HG02678 (cell line): ENCODE data around the gene EIF2S1.
"Not testable (repeated sequence)": the region's sequence is repeated elsewhere in the genome, so short reads cannot be mapped to it uniquely, and the experiment has no call there.

ENCODE experiments used
- ATAC-seq: cut with Tn5 transposase; IDR thresholded peaks from one replicate; pipeline ENCODE4 v1.9.1; 2021; ENCODE audit warnings: mild to moderate bottlenecking, moderate library complexity; ENCODE audit not compliant: unreplicated experiment

Gene EIF2S1

DNA sequence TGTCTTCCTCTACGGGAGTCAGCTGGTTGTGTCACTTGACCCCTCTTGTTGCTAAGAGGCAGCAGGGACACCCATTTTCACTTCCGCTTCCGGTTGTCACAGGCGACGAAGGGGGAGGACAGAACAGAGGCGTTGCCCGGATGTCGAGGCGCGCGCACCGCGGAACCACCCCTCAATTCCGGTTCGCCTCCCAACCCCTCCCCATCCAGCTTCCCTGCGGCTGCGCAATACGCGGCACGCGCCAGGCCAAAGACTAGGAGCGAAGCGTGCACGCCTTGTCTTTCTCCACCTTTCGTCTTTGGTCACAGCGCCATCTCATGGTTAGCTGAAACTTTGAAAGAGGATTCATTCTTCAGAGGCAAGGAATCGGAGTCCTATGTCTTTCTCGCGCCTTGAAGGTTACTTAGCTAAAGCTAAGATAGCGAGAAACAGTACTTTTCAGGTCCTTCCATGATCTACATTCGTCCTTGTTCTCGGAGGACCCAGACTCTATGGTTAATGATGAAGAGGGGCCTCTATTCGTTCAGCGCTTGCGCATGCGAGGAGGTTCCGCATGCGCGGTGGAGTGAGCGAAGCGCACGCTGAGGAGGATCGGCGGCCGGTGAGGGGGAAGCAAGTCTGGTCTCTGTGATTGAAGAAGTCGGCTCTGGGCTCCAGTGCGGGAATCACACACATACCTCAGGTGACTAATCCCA is at the start of gene EIF2S1, which contains the start of gene ATP6V1D:
EIF2S1 (plus strand) TSS at position 554 of the 695 bp plus-strand sequence. CDS start 4,440 bp downstream, outside the sequence.
ATP6V1D (minus strand) TSS at position 30 of the 695 bp plus-strand sequence. CDS start 106 bp downstream, outside the sequence.
- ATAC-seq = peak; percentile 90

DNA sequence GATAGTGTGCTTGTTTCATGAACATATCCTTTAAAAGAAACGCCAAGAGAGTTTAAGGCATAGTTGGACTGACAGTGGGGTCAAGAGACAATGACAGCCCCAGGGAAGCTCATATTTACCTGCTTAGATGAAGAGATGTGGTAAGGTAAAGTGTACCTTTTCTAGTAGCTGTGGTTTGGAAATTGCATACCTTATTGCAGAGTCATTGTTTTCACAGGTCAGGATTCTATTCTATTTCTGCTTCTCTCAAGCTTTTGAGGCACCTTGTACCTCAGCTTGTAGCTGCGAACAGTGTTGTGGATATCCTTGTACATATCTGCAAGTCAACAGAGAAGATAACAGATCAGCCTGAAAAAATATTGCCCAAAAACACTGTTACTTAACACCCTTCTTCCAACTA is 48.3 kb upstream of the EIF2S1 start:
- ATAC-seq = no peak

DNA sequence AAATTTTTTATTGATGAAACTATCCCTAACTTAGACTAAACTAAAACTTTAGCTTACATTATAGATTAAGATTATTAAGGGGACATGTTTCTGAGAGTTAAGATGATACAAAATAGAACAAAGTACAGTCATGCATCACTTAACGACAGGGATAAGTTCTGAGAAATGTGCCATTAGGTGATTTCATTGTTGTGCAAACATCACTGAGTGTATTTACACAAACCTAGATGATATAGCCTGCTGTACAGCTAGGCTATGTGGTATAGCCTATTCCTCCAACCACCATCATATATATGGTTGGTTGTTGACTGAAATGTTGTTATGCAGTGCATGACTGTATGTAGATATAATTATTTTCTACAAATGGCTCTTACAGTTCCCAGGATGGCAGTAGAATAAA is 47.0 kb upstream of the EIF2S1 start:
- no peak for ATAC-seq

DNA sequence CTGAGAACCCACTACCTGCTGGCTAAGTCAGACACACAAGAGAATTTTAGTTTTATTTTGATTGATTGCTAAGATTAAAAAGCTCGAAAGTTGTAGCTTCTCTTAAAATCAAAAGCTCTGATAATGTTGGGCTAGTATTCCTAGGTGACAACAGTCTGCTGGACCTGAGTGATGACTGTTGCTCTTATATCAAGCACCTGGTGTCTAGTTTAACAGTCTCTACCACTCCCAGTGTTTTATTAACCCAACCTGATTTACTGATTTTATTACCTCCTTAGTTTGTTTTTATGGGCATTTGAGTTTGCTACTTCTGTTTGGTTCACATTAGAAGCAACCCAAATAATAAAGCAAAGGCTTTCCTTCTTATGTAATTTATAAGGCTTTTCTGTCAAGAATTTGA is 42.3 kb upstream of the EIF2S1 start:
- no peak for ATAC-seq

DNA sequence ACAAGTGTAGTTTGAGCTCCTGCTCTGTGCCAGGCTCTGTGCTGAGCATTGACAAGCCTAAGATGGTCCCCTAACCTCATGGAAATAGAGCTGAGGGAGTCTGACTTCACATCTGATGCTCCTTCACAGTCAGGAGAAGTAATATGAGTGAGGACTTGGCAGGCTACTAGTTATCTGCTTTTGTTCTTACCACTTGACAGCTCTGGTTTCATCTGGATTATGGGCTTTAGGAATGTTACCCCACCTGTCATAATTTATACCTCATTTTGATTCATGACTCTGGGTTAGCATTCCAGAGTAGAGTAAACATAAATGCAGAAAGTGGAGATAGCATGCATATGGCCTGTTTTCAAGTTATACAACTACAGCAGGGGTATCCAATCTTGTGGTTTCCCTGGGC is 41.0 kb upstream of the EIF2S1 start:
- no peak for ATAC-seq

DNA sequence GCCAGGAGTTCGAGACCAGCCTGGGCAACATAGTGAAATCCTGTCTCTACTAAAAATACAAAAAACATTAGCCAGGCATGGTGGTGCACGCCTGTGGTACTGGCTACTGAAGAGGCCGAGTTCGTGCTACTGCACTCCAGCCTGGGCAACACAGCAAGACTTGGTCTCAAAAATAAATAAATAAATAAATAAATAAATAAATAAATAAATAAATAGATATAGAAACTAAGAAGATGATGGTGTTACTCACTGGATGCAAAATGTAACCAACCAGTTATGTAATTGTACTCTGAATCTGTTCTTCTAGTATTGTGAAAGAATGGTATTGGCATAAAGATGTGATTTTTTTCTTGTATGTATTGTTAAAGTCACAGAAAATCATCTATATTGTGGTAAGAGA is 30.5 kb upstream of the EIF2S1 start:
- ATAC-seq = not testable (repeated sequence)

DNA sequence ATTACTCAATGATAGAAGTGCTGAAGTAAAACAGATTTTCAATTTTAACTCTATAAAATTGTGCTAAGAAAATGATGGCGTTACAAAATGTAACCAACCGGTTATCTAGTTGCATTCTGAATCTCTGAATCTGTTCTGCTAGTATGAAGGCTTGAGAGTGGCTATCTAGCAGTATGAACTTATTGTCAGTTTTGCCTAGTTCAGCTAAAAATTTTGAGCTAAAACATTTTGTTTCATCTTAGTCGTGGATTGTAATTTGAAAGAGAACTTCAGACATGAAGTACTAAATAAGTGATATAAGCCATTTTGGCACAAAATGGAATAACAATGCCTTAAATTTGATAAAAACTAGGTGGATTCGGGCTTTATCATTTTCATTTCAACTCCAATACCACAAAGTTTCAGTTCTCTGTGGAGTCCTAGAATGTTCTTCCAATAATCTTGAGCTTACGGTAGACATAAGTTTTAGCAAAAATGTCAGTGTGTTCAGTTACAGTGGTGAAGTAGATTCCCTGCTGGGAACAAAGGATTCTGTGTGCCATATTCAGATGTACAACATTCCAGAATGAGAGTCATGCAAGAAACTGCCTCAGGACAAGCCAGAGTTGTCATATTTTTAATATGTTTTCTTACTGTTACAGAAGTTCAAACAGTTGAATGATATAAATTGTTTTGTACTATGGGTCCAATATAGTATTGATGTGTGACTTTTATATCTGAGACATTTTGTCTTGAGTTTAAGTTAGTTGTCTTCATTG is 28.6 kb upstream of the EIF2S1 start:
- ATAC-seq = no peak

DNA sequence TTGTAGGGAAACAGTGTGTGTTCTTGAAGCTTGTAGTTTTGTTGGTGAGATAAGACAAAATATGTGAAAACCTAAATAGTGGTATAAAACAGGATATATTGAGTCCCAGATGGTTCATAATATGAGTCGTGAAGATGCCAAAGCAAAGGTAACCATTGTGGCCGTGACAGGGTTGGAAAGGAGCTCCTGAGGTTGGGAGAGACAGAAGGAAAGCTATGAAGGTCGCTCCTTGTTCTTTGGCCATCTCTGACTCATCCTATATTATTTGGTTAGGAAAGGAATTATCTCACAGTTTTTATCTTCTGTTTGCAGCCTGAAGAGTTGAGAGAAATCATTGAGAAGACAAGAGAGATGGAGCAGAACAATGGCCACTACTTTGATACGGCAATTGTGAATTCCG is 27.7 kb upstream of the EIF2S1 start:
- no peak for ATAC-seq

DNA sequence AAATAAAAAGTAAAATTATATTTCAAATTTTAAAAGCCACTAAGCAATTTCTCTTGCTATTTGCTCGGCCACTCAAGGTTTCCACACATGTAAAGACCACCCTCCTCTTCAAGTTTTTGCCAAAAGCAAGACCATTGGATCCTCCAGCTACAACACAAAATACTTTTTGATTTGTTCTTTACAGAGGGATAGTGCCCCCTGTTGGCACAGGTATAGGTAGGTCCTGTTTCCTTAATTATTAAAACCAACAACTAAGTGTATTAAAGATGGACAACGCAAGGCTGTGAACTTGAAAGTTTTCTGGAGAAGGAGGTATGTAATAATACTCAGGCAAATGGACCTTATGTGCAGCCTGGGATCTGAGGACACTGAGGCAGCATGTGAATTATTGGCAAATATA is 24.3 kb upstream of the EIF2S1 start:
- no peak for ATAC-seq

DNA sequence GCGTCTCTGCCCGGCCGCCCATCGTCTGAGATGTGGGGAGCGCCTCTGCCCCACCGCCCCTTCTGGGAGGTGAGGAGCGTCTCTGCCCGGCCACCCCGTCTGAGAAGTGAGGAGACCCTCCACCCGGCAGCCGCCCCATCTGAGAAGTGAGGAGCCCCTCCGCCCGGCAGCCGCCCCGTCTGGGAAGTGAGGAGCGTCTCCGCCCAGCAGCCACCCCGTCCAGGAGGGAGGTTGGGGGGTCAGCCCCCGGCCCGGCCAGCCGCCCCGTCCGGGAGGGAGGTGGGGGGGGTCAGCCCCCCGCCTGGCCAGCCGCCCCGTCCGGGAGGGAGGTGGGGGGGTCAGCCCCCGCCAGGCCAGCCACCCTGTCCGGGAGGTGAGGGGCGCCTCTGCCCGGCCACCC is 18.9 kb upstream of the EIF2S1 start:
- ATAC-seq = not testable (repeated sequence)

DNA sequence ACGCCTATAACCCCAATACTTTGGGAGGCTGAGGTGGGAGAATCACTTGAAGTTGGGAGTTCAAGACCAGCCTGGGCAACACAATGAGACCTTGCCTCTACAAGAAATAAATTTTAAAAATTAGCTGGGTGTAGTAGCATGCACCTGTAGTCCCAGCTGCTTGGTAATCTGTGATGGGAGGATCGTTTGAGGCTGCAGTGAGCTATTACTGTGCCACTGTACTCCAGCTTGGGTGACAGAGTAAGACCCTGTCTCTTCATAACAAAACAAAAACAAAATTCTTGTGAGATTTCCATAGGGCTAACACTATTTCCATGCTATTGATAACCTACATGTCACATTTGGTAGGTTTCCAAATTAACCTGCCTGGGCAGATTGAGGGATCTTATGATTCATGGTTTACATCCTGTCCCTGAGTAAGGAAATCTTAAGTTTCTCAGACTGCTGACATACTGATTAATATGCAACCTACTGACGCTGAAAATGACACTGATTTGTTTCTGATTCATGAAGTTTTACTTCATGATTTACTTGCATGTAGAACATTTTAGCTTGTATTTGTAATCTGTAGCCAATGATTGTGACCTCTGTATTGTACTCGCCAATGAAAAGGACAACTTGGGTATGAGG is 16.4 kb upstream of the EIF2S1 start:
- no peak for ATAC-seq

DNA sequence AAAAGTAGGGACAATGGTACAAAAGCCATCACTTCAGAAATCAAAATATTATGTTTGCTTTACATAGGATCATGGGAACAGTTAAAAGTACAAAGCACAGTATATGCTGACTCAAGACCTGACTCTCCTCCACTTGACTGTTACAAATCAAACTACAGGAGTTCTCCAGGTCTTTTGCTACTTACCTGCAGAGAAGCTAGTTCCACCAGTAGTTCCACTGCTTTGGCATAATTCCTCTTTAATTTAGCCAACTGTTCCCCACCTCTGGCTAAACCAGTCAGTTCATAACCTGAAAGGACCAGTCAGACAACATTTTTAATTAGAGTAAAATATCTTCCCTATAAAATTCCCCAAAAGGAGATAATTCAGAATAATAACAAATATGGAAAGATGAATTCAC is 14.5 kb upstream of the EIF2S1 start:
- ATAC-seq = no peak

DNA sequence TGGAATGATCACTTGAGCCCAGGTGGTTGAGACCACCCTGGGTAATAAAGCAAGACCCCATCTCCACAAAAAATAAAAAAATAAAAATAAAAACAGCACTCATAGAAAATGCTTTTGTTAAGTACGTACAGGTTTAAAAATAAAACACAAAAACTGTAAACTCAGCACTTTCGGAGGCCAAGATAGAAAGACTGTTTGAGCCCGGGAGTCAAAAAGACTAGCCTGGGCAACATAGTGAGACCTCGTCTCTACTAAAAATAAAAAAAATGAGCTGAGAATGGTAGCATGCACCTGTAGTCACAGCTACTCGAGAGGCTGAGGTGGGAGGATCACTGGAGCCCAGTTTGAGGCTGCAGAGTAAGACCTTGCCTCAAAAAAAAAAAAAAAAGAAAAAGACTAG is 8.1 kb upstream of the EIF2S1 start:
- no peak for ATAC-seq

DNA sequence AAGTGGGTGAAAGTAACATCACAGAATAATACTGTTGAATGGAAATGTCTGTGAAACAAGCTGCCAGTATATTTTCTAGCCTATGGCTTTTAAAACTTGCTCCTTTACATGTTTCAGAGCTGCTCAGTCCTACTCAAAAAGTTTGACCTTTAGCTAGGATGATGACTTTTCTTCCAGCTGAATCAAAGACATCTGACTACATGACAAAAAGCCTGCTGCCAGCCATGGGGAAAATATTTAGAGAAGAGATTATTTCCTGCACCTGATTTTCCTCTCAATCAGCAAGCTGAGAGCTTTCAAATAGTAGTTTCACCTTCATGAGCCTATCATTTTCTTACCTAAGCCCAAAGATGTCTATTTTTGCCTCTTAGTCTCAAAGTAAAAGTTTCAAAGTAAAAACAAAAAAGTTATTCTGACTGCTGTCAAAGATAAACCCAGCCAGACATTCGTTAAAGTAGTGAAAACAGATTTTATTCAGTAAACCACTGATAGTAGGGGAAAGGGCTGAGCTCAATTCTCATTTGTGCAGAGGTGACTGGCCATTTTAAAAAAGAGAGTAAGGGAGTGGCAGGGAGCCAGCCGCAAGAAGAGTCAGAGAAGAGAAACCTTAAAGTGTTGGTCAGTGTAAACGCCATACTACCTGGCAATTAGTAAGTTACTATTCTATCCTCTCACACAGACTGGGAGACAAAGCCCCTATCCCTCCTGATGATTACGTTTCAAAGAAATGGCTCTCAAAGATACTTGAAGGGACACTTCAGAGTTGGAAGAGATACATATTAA is 2.8 kb upstream of the EIF2S1 start:
- no peak for ATAC-seq

DNA sequence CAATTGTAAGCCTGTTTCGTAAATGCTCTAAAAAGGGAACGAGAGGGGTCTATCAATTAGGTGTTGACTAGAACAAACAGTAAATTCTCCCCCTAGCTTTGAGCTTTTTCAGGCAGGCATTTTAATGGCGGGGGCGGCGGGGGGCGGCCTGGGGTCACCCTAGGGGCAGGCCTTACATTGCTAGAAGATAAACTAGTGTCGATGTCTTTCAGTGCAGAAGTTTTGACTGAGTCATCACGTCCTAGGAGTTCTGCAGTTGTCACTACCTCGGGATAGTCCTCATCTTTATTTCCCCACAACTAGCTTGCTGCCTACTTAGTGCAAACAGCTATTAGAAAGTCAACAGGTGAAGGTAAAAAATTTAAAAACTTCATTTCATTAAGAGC is 2.2 kb upstream of the EIF2S1 start:
- ATAC-seq = no peak

DNA sequence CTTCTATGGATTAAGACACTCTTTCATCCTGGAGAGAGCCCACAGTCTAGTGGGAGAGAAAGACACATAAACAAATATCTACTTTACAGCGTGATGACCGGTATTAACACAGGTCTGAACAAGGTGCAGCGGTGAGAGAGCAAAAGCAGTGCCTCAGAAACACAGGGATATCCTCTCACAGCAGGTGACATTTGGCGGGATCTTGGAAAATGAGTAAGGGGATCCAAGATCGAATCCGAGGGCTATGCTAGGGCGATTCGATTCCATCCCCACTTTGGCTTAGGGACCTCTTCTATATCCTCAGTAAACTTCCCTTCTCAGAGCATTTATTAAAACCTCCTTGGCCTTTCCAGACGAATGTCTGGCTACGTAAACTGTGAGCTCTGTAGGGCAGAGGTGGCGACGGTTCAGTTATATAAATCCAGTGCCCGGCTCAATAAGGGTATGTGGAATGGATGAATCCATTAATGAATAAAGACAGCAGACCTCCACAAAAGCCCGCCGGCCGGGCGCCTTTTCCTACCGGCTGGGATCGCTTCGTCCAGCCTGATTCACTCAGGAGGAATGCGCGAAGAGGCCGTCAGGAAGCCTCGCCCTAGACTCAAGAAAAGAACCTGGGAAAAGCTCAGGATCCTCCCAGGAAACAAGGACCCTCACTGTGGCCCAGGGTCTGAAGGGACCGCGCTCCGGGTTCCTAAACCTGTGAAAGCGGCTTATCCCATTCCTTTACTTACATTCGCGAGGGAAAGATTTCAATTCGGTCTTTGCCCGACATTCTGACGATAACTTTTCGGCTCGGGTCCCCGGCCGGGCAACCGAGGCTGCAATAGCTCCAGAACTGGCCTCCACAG is 979 bp upstream of the EIF2S1 start:
- no peak for ATAC-seq

DNA sequence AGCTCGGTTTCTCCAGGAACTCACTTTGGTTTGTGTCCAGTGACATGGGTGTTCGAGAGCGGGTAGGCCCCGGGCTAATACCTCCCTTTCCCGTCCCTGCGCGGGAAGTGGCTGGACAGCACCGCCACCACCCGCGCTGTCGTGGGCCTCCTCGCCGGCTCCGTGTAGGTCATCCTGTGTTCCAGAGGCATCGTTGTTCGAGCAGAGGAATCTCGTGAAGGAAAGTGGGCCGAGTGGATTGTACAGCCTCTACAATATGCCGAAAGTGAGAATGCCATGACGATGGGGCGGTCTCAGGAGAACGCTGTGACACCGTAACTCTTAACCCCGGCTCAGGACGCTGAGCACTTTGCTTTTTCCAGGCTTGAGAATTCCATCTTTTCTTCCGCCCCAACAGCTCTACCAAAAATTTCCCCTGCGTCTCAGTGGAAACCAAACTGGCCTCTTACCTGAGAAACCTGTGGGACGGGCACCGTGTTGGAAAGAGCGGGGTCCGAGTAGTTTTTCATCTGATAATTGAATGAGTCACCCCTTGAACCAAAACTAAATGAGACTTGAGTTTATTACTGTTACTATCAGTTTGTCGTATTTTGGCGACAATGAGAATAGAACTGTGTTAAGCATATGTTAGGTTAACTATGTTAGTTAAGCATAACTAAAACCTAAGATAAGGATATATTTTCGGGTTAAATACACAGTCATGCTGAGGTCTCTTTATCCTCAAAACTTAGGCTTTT is 510 bp downstream of the EIF2S1 start:
- peak; percentile 16 for ATAC-seq

DNA sequence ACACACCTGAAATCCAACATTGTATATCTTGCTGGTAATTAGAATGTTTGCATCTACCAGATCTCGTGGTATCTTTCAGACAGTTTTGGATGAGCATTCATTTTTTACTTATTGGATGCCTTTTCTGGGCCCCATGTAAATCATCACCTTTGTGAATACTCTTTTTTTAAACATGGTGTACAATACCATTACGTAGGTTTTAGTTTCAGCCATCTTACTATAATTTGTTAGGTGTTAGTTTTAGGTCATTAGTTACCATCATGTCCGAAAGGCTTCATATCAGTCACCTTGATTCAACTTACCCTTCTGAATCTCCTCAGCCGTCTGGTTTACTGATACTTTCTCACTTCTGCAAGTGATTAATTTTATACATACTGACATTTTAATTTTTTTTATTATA is 5.3 kb downstream of the EIF2S1 start:
- no peak for ATAC-seq

DNA sequence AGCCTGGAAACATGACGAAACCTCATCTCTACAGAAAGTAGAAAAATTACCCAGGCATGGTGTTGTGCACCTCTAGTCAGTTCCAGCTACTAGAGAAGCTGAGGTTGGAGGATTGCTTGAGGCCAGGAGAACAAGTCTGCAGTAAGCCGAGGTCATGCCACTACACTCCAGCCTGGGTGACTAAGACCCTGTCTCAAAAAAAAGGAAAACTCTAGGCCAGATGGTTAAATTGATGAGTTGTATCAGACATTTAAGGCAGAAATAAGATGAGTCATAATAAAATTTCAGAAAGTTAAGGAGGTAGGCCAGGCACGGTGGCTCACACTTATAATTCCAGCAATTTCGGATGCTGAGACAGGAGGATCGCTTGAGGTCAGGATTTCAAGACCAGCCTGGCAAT is 10.7 kb downstream of the EIF2S1 start:
- ATAC-seq = no peak
